T-helper 22 cell (primary cell): Measurements from ENCODE around the gene CACNG5.
"Not testable (repeated sequence)": the region's sequence is repeated elsewhere in the genome, so short reads cannot be mapped to it uniquely, and the experiment has no call there.

Experiments used
- DNase-seq: peaks from one replicate; pipeline ENCODE4 v3.0.0-alpha.2; 2020; ENCODE audit warnings: low read depth

The CACNG5 gene

GRCh38 chr17:66849851-66850580 is 15.1 kb downstream of the CACNG5 start:
- no peak for DNase-seq

- no peak for DNase-seq
Measured at GRCh38 chr17:66850692-66851091, 15.8 kb downstream of the CACNG5 start.

GRCh38 chr17:66855204-66855603 is 20.3 kb downstream of the CACNG5 start:
- no peak for DNase-seq

- no peak for DNase-seq
Measured at GRCh38 chr17:66858226-66859083, 23.5 kb downstream of the CACNG5 start.

- DNase-seq: no peak
Measured at GRCh38 chr17:66859353-66859752, 24.4 kb downstream of the CACNG5 start.

GRCh38 chr17:66860204-66860603 is 25.3 kb downstream of the CACNG5 start:
- no peak for DNase-seq

- DNase-seq: no peak
Measured at GRCh38 chr17:66863820-66864219, 28.9 kb downstream of the CACNG5 start.

GRCh38 chr17:66865151-66865550 is 30.2 kb downstream of the CACNG5 start:
- DNase-seq: no peak

- DNase-seq: no peak
Measured at GRCh38 chr17:66873962-66874361, 39.0 kb downstream of the CACNG5 start.

- no peak for DNase-seq
Measured at GRCh38 chr17:66884931-66885330, 50.0 kb downstream of the CACNG5 start.

- DNase-seq: no peak
Measured at GRCh38 chr17:66885417-66885816, 50.5 kb downstream of the CACNG5 start.

- DNase-seq: no peak
Measured at GRCh38 chr17:66889480-66890230, 54.7 kb downstream of the CACNG5 start.

GRCh38 chr17:66892246-66892645 is 57.3 kb downstream of the CACNG5 start:
- DNase-seq: no peak

GRCh38 chr17:66893382-66893781 is 58.5 kb downstream of the CACNG5 start:
- no peak for DNase-seq

GRCh38 chr17:66893863-66894262 is 58.9 kb downstream of the CACNG5 start:
- DNase-seq: no peak

GRCh38 chr17:66897141-66897540 is 62.2 kb downstream of the CACNG5 start:
- DNase-seq: no peak

- DNase-seq: no peak
Measured at GRCh38 chr17:66898536-66898935, 63.6 kb downstream of the CACNG5 start.

- no peak for DNase-seq
Measured at GRCh38 chr17:66900126-66901010, 65.5 kb downstream of the CACNG5 start.

GRCh38 chr17:66903296-66903695 is 68.4 kb downstream of the CACNG5 start:
- DNase-seq: not testable (repeated sequence)

GRCh38 chr17:66903781-66904180 is 68.9 kb downstream of the CACNG5 start:
- no peak for DNase-seq

GRCh38 chr17:66904760-66905624 is 70.1 kb downstream of the CACNG5 start:
- no peak for DNase-seq
